Aorta (tissue), 5 donors: ENCODE results near the gene GPR17. TPM values are rescaled to one million over a fixed set of nuclear protein-coding genes. Genes with fewer than 3 reads are reported as not detected.

Source experiments
- ATAC-seq: fragments of 200-7000 bp; cut with Tn5 transposase; one replicate; pipeline ENCODE4 v1.9.1; 2022; ENCODE audit warnings: moderate library complexity; ENCODE audit not compliant: low FRiP score
- DNase-seq, 2 donors: peaks; one replicate each; pipeline ENCODE4 v3.0.0-alpha.2; 2020
- H3K27ac ChIP-seq, 2 donors: one replicate each; pipeline ENCODE4 v1.5.1; 2013; ENCODE audit warnings: low read length in 2 of 2, mild to moderate bottlenecking in 2 of 2, moderate library complexity in 2 of 2, control low read depth in 1 of 2, inconsistent platforms in 1 of 2, low read depth in 1 of 2
- H3K27me3 ChIP-seq, 2 donors: one replicate each; pipeline ENCODE4 v1.6.1; 2013; ENCODE audit warnings: control low read depth in 1 of 2, low read length in 1 of 2, mild to moderate bottlenecking in 1 of 2, moderate library complexity in 1 of 2; ENCODE audit not compliant: insufficient read depth in 2 of 2, control insufficient read depth in 1 of 2
- H3K36me3 ChIP-seq, 2 donors: one replicate each; pipeline ENCODE4 v1.6.1; 2013; ENCODE audit warnings: control low read depth in 1 of 2, low read length in 1 of 2, mild to moderate bottlenecking in 1 of 2; ENCODE audit not compliant: insufficient read depth in 2 of 2, control insufficient read depth in 1 of 2
- H3K4me1 ChIP-seq, 2 donors: one replicate each; pipeline ENCODE4 v1.6.1; 2013; ENCODE audit warnings: low read length in 2 of 2, control low read depth in 1 of 2, mild to moderate bottlenecking in 1 of 2, moderate library complexity in 1 of 2; ENCODE audit not compliant: insufficient read depth in 2 of 2, control insufficient read depth in 1 of 2
- H3K4me3 ChIP-seq, 2 donors: one replicate each; pipeline ENCODE4 v1.5.1; 2013; ENCODE audit warnings: low read length in 2 of 2, control low read depth in 1 of 2, mild to moderate bottlenecking in 1 of 2
- H3K9me3 ChIP-seq: one replicate; pipeline ENCODE4 v1.6.1; 2013; ENCODE audit warnings: mild to moderate bottlenecking, low read length; ENCODE audit not compliant: control insufficient read depth
- WGBS, 2 donors: extraction: QIAGEN DNeasy Blood & Tissue Kit; methylation state at CpG; one replicate each; pipeline ENCODE4 v1.1.7; 2013; 5-methylcytosine and 5-hydroxymethylcytosine counted together
- intact Hi-C, 2 donors: fragments of 100-400 bp; cut with DNase I; formaldehyde crosslinking; loops; one replicate each; pipeline versions ENCODE4 v1.14.2 to v1.15.0; 2022
- polyA plus RNA-seq, 2 donors: library from polyadenylated mRNA; stranded (reverse); fragments of 200-250 nt; gene quantifications; one replicate each; pipeline ENCODE4 v1.2.3, GENCODE V29; 2013
- total RNA-seq, 2 donors: library from RNA; stranded (reverse); fragmentation: NEBNext Ultra II Directional; extraction: Animal tissue kit (Norgen Biotek cat#: 25700); gene quantifications; one replicate each; pipeline ENCODE4 v1.2.1, GENCODE V29; 2021
- donor health status: healthy with polysubstance abuse.
- donor health status: Bipolar disorder and iron deficiency.
- donor health status: DM: no; HTN: no; CAD: no.
- donor health status: DM: no; HTN: no; CAD: no.
- donor health status: DM: yes; HTN: yes; CAD: no.

GPR17 gene
- total and polyA plus RNA-seq, 4 donors, result 0.16 to 3.7 (median 0.63) TPM; not detected in 1

GRCh38 chr2:127605691-127606263, 40.2 kb upstream of the GPR17 start:
- no peaks in the 10 kb centered on the region for H3K4me1 ChIP-seq
- no peak overlapping the region for H3K27ac ChIP-seq
- H3K36me3 ChIP-seq, result no peaks in the 10 kb centered on the region
- H3K4me3 ChIP-seq, result no peak overlapping the region
- no peak for ATAC-seq
- peak in 1 of 2 donors; percentile 52 for DNase-seq
- 92 to 95% methylated on average over 7 of the region's 7 CpGs for WGBS, 2 donors
- H3K27me3 ChIP-seq, result no peaks in the 10 kb centered on the region
- peaks cover 1% of the 10 kb centered on the region for H3K9me3 ChIP-seq
- intact Hi-C loops, result no loop called here

DNA sequence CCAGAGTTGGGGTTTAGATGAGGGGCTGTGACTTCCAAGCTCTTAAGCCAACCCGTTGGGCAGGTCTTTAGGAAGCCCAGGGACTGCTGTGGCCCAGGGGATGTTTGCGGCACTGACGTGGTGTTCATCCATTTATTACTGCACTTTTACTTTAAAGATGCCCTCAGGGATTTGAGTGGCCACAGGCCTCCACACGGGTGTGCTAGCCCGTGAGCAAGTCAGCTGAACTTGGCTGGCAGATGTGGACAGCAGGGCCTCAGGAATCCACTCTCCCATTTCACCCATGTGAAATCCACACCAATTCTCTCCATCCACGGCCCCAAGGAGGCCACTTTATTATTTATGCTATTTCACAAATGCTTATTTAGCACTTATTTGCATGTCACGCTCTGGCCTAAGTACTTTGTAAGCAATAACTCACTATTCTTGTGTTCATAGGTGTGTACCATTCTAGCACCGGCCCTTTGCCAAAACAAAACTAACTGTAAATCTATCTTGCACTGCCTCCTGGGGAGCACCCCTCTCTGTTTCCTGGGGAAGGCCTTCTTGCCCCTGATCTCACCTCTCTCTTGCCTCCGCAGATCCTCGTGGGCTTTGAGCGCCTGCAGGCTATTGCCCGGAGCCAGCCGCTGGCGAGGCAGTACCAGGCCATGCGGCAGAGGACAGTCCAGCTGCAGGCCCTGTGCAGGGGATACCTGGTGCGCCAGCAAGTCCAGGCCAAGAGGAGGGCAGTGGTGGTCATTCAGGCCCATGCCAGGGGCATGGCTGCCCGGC, 39.1 kb upstream of the GPR17 start:
- Histone ChIP-seq H3K4me3 (no peak overlapping the region), H3K4me1 (no peaks in the 10 kb centered on the region), H3K9me3 (peaks cover 1% of the 10 kb centered on the region), H3K27ac (no peak overlapping the region), H3K36me3 (no peaks in the 10 kb centered on the region), H3K27me3 (no peaks in the 10 kb centered on the region)
- WGBS, 2 donors, result 94 to 96% methylated on average over 17 of the region's 17 CpGs
- DNase-seq (peak in 1 of 2 donors; percentile 39), ATAC-seq (no peak)
- intact Hi-C loops, result no loop called here

- Histone ChIP-seq H3K4me1 (no peaks in the 10 kb centered on the region), H3K4me3 (no peak overlapping the region), H3K27ac (no peak overlapping the region), H3K9me3 (peaks cover 1% of the 10 kb centered on the region), H3K36me3 (no peaks in the 10 kb centered on the region), H3K27me3 (no peaks in the 10 kb centered on the region)
- 93 to 96% methylated on average over 9 of the region's 9 CpGs for WGBS, 2 donors
- intact Hi-C loops, result no loop called here
- ATAC-seq (no peak), DNase-seq (peak in 1 of 2 donors; percentile 27)
Observed at GRCh38 chr2:127607399-127607908, 38.5 kb upstream of the GPR17 start.

- Histone ChIP-seq H3K4me3 (no peak overlapping the region), H3K27ac (no peak overlapping the region), H3K27me3 (no peaks in the 10 kb centered on the region), H3K4me1 (no peaks in the 10 kb centered on the region), H3K9me3 (peaks cover 1% of the 10 kb centered on the region), H3K36me3 (no peaks in the 10 kb centered on the region)
- ATAC-seq, result no peak
- WGBS, 2 donors, result 91 to 92% methylated on average over 25 of the region's 25 CpGs
- intact Hi-C loops, result no loop called here
- DNase-seq, result peak in 1 of 2 donors; percentile 70
Observed at GRCh38 chr2:127608061-127609030, 37.6 kb upstream of the GPR17 start.

DNA sequence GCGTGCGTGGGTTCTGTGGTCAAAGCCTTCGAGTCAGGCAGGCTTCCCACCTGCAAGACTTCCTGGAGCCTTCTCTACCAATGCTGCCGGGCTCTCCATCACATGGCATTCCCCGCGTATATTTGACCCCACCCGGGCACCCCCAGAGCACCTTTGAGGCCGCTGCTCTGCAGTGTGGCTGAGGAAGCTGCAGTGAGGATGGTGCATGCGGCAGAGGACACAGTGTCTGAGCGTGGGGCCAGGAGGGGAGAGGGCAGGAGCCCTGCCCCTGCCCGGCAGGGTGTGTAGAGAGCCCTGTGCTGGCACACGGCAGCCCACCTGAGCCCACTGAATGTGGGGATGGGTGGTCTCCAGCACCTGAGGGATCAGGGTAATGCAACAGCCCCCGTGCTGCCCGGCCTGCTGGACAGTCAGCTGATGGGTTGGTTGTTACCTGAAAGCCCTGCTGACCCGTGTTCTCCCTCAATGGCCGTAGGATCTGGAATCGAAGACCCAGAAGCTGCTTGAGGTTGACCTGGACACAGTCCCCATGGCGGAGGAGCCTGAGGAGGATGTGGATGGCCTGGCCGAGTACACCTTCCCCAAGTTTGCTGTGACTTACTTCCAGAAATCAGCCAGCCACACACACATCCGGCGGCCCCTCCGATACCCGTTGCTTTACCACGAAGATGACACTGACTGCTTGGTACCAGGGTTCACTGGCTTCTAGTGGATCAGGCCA, 36.8 kb upstream of the GPR17 start:
- 96% methylated on average over 24 of the region's 24 CpGs for WGBS, 2 donors
- DNase-seq (peak in 1 of 2 donors; percentile 60), ATAC-seq (peak; percentile 19)

DNA sequence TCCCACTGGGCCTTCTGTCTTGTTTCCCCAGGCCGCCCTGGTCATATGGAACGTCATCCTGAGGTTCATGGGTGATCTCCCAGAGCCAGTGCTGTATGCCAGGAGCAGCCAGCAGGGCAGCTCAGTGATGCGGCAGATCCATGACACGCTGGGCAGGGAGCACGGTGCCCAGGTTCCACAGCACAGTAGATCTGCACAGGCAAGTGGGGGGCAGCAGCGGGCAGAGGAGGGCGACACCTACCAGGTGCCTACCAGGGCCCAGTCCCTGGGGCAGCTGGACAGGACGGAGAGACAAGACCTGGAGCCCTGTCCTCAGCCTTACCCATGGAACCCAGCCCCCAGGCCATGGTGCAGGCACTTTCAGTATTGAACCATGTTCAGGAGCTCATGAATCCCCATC, 36.1 kb upstream of the GPR17 start:
- intact Hi-C loops, result no loop called here
- Histone ChIP-seq H3K9me3 (peaks cover 1% of the 10 kb centered on the region), H3K4me3 (no peak overlapping the region), H3K27ac (no peak overlapping the region), H3K4me1 (no peaks in the 10 kb centered on the region), H3K36me3 (no peaks in the 10 kb centered on the region), H3K27me3 (no peaks in the 10 kb centered on the region)
- DNase-seq (peak in 1 of 2 donors; percentile 49), ATAC-seq (no peak)
- WGBS, 2 donors, result 97% methylated on average over 8 of the region's 8 CpGs

More for the DNA sequence above, 36.8 kb upstream of the GPR17 start:
- H3K4me3 ChIP-seq, result no peak overlapping the region
- H3K4me1 ChIP-seq, result no peaks in the 10 kb centered on the region
- peaks cover 1% of the 10 kb centered on the region for H3K9me3 ChIP-seq
- no peaks in the 10 kb centered on the region for H3K27me3 ChIP-seq
- H3K27ac ChIP-seq, result no peak overlapping the region
- intact Hi-C loops, result no loop called here
- H3K36me3 ChIP-seq, result no peaks in the 10 kb centered on the region

- intact Hi-C loops, result no loop called here
- H3K4me1 ChIP-seq, result no peaks in the 10 kb centered on the region
- H3K27me3 ChIP-seq, result no peaks in the 10 kb centered on the region
- H3K36me3 ChIP-seq, result no peaks in the 10 kb centered on the region
- H3K9me3 ChIP-seq, result peaks cover 1% of the 10 kb centered on the region
- DNase-seq, result no peak
- H3K4me3 ChIP-seq, result no peak overlapping the region
- ATAC-seq, result no peak
- H3K27ac ChIP-seq, result no peak overlapping the region
- WGBS, 2 donors, result 93% methylated on average over 1 of the region's 1 CpG
Observed at GRCh38 chr2:127610561-127610960, 35.4 kb upstream of the GPR17 start.
